ENCODE measurements around the gene CCDC102A.

The CCDC102A gene

GRCh38 chr16:57484515-57485005 is 51.8 kb downstream of the CCDC102A start:
- H3K4me3 Mint-ChIP-seq = peak overlapping the region; percentile 88 to 97 (median 92)
- no peaks in the 10 kb centered on the region for H3K36me3 Mint-ChIP-seq (ENCODE audit: low read depth)
- peaks cover 7% of the 10 kb centered on the region for H3K27me3 Mint-ChIP-seq (ENCODE audit: low read depth)
- H3K4me1 Mint-ChIP-seq = peaks cover 25% of the 10 kb centered on the region
- H3K27ac Mint-ChIP-seq = peak overlapping the region in 1 of 3 experiments; percentile 6
- no peak for TF ChIP-seq CTCF (IDR thresholded peaks at IDR 0.05; ENCODE audit: unreplicated experiment in 3 of 3)
- H3K9me3 Mint-ChIP-seq = no peaks in the 10 kb centered on the region

- H3K9me3 Mint-ChIP-seq = no peaks in the 10 kb centered on the region
- peak overlapping the region in 1 of 3 experiments; percentile 39 for H3K27ac Mint-ChIP-seq
- H3K4me1 Mint-ChIP-seq = peaks cover 29% of the 10 kb centered on the region
- TF ChIP-seq CTCF (IDR thresholded peaks at IDR 0.05; ENCODE audit: unreplicated experiment in 3 of 3) = no peak
- no peaks in the 10 kb centered on the region for H3K36me3 Mint-ChIP-seq (ENCODE audit: low read depth)
- peaks cover 7% of the 10 kb centered on the region for H3K27me3 Mint-ChIP-seq (ENCODE audit: low read depth)
- H3K4me3 Mint-ChIP-seq = peak overlapping the region; percentile 66 to 92 (median 88)
Observed at GRCh38 chr16:57483725-57484514, 52.5 kb downstream of the CCDC102A start.

- H3K27me3 Mint-ChIP-seq (ENCODE audit: low read depth) = peaks cover 3% of the 10 kb centered on the region
- H3K9me3 Mint-ChIP-seq = no peaks in the 10 kb centered on the region
- H3K36me3 Mint-ChIP-seq (ENCODE audit: low read depth) = no peaks in the 10 kb centered on the region
- H3K4me3 Mint-ChIP-seq = peak overlapping the region; percentile 50 to 80 (median 75)
- peaks cover 30% of the 10 kb centered on the region for H3K4me1 Mint-ChIP-seq
- TF ChIP-seq CTCF (IDR thresholded peaks at IDR 0.05; ENCODE audit: unreplicated experiment in 3 of 3) = no peak
- H3K27ac Mint-ChIP-seq = no peak overlapping the region
Observed at GRCh38 chr16:57482845-57483545, 53.4 kb downstream of the CCDC102A start.

- Mint-ChIP-seq H3K9me3 (no peaks in the 10 kb centered on the region), H3K27me3 (ENCODE audit: low read depth) (peaks cover 3% of the 10 kb centered on the region), H3K27ac (peak overlapping the region in 1 of 3 experiments; percentile 38), H3K36me3 (ENCODE audit: low read depth) (no peaks in the 10 kb centered on the region), H3K4me1 (peaks cover 21% of the 10 kb centered on the region), H3K4me3 (peak overlapping the region; percentile 59 to 62 (median 61))
- no peak for TF ChIP-seq CTCF (IDR thresholded peaks at IDR 0.05; ENCODE audit: unreplicated experiment in 3 of 3)
Observed at GRCh38 chr16:57481421-57481820, 55.0 kb downstream of the CCDC102A start.

GRCh38 chr16:57480754-57481230 is 55.6 kb downstream of the CCDC102A start:
- peaks cover 3% of the 10 kb centered on the region for H3K27me3 Mint-ChIP-seq (ENCODE audit: low read depth)
- H3K9me3 Mint-ChIP-seq = no peaks in the 10 kb centered on the region
- peaks cover 21% of the 10 kb centered on the region for H3K4me1 Mint-ChIP-seq
- TF ChIP-seq CTCF (IDR thresholded peaks at IDR 0.05; ENCODE audit: unreplicated experiment in 3 of 3) = no peak
- H3K4me3 Mint-ChIP-seq = peak overlapping the region in 2 of 3 experiments; percentile 62 to 84
- no peaks in the 10 kb centered on the region for H3K36me3 Mint-ChIP-seq (ENCODE audit: low read depth)
- H3K27ac Mint-ChIP-seq = peak overlapping the region in 2 of 3 experiments; percentile 19 to 63

Measured in nephron (organoid).